IPS-18a (cell line): ENCODE measurements around the gene ZBTB7C.

ENCODE experiments used
- H3K27ac ChIP-seq: one replicate; pipeline ENCODE4 v1.5.1; 2013; ENCODE audit warnings: low read length
- H3K27me3 ChIP-seq: one replicate; pipeline ENCODE4 v1.6.1; 2013; ENCODE audit warnings: mild to moderate bottlenecking, low read length; ENCODE audit not compliant: control insufficient read depth, insufficient read depth
- H3K36me3 ChIP-seq: one replicate; pipeline ENCODE4 v1.6.1; 2013; ENCODE audit warnings: low read depth, low read length; ENCODE audit not compliant: control insufficient read depth
- H3K4me1 ChIP-seq: one replicate; pipeline ENCODE4 v1.6.1; 2013; ENCODE audit warnings: low read depth, low read length; ENCODE audit not compliant: control insufficient read depth
- H3K4me3 ChIP-seq: one replicate; pipeline ENCODE4 v1.5.1; 2013; ENCODE audit warnings: low read length
- H3K9ac ChIP-seq: one replicate; pipeline ENCODE4 v1.6.1; 2013; ENCODE audit warnings: mild to moderate bottlenecking, low read length, moderate library complexity
- H3K9me3 ChIP-seq: one replicate; pipeline ENCODE4 v1.6.1; 2013; ENCODE audit warnings: low read depth, low read length; ENCODE audit not compliant: control insufficient read depth

The ZBTB7C gene

DNA sequence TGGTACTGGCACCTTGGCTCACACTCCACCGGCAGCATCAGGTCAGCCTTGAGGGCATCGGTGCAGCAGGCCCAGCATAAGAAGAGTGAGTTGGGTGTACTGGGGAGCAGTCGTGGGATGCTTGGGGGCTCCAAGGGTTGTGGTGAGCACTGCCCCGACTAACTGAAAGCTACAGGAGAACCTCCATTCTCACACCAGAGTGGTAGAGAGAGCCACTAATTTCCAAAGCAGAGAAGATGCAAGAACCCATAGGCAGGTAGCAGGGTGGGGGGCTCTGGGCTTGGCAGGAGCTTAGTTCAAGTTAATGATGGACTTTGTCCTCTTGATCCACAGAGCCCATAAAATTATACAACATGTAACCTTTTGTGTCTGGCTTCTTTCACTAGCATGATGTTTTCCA is 330.7 kb downstream of the ZBTB7C start:
- Histone ChIP-seq H3K9ac (no peak overlapping the region), H3K36me3 (no peaks in the 10 kb centered on the region), H3K4me1 (peaks cover 11% of the 10 kb centered on the region), H3K27ac (no peak overlapping the region), H3K4me3 (no peak overlapping the region), H3K9me3 (no peaks in the 10 kb centered on the region), H3K27me3 (no peaks in the 10 kb centered on the region)

GRCh38 chr18:48077291-48077690 is 331.9 kb downstream of the ZBTB7C start:
- Histone ChIP-seq H3K36me3 (no peaks in the 10 kb centered on the region), H3K9me3 (no peaks in the 10 kb centered on the region), H3K27ac (no peak overlapping the region), H3K4me3 (no peak overlapping the region), H3K4me1 (peaks cover 18% of the 10 kb centered on the region), H3K27me3 (no peaks in the 10 kb centered on the region), H3K9ac (no peak overlapping the region)

- no peak overlapping the region for H3K9ac ChIP-seq
- H3K4me3 ChIP-seq, result no peak overlapping the region
- peaks cover 18% of the 10 kb centered on the region for H3K4me1 ChIP-seq
- no peak overlapping the region for H3K27ac ChIP-seq
- no peaks in the 10 kb centered on the region for H3K27me3 ChIP-seq
- H3K36me3 ChIP-seq, result no peaks in the 10 kb centered on the region
- no peaks in the 10 kb centered on the region for H3K9me3 ChIP-seq
These were observed 332.7 kb downstream of the ZBTB7C start for GRCh38 chr18:48076461-48076860.

GRCh38 chr18:48075707-48076093 is 333.5 kb downstream of the ZBTB7C start:
- Histone ChIP-seq H3K4me3 (no peak overlapping the region), H3K9ac (no peak overlapping the region), H3K36me3 (no peaks in the 10 kb centered on the region), H3K9me3 (no peaks in the 10 kb centered on the region), H3K27me3 (no peaks in the 10 kb centered on the region), H3K4me1 (peaks cover 18% of the 10 kb centered on the region), H3K27ac (no peak overlapping the region)

GRCh38 chr18:48074929-48075706 is 334.1 kb downstream of the ZBTB7C start:
- no peak overlapping the region for H3K27ac ChIP-seq
- H3K9me3 ChIP-seq, result no peaks in the 10 kb centered on the region
- no peaks in the 10 kb centered on the region for H3K27me3 ChIP-seq
- no peaks in the 10 kb centered on the region for H3K36me3 ChIP-seq
- H3K9ac ChIP-seq, result no peak overlapping the region
- H3K4me1 ChIP-seq, result peaks cover 17% of the 10 kb centered on the region
- H3K4me3 ChIP-seq, result no peak overlapping the region

- Histone ChIP-seq H3K4me1 (peaks cover 13% of the 10 kb centered on the region), H3K4me3 (no peak overlapping the region), H3K36me3 (no peaks in the 10 kb centered on the region), H3K9me3 (no peaks in the 10 kb centered on the region), H3K9ac (no peak overlapping the region), H3K27ac (no peak overlapping the region), H3K27me3 (no peaks in the 10 kb centered on the region)
These were observed 335.8 kb downstream of the ZBTB7C start for GRCh38 chr18:48073211-48073930.

GRCh38 chr18:48072428-48073204 is 336.6 kb downstream of the ZBTB7C start:
- Histone ChIP-seq H3K4me1 (peaks cover 13% of the 10 kb centered on the region), H3K27ac (no peak overlapping the region), H3K4me3 (no peak overlapping the region), H3K27me3 (no peaks in the 10 kb centered on the region), H3K9ac (no peak overlapping the region), H3K9me3 (no peaks in the 10 kb centered on the region), H3K36me3 (no peaks in the 10 kb centered on the region)

GRCh38 chr18:48068916-48069445 is 340.2 kb downstream of the ZBTB7C start:
- no peak overlapping the region for H3K27ac ChIP-seq
- peaks cover 7% of the 10 kb centered on the region for H3K4me1 ChIP-seq
- H3K27me3 ChIP-seq, result no peaks in the 10 kb centered on the region
- H3K9me3 ChIP-seq, result no peaks in the 10 kb centered on the region
- H3K36me3 ChIP-seq, result no peaks in the 10 kb centered on the region
- no peak overlapping the region for H3K4me3 ChIP-seq
- no peak overlapping the region for H3K9ac ChIP-seq

- no peaks in the 10 kb centered on the region for H3K9me3 ChIP-seq
- H3K27ac ChIP-seq, result no peak overlapping the region
- no peaks in the 10 kb centered on the region for H3K27me3 ChIP-seq
- H3K9ac ChIP-seq, result no peak overlapping the region
- no peak overlapping the region for H3K4me3 ChIP-seq
- no peaks in the 10 kb centered on the region for H3K4me1 ChIP-seq
- no peaks in the 10 kb centered on the region for H3K36me3 ChIP-seq
These were observed 342.9 kb downstream of the ZBTB7C start for GRCh38 chr18:48066225-48066652.

GRCh38 chr18:48065601-48065995 is 343.6 kb downstream of the ZBTB7C start:
- Histone ChIP-seq H3K27ac (no peak overlapping the region), H3K9me3 (no peaks in the 10 kb centered on the region), H3K4me1 (no peaks in the 10 kb centered on the region), H3K9ac (no peak overlapping the region), H3K27me3 (no peaks in the 10 kb centered on the region), H3K4me3 (no peak overlapping the region), H3K36me3 (no peaks in the 10 kb centered on the region)

DNA sequence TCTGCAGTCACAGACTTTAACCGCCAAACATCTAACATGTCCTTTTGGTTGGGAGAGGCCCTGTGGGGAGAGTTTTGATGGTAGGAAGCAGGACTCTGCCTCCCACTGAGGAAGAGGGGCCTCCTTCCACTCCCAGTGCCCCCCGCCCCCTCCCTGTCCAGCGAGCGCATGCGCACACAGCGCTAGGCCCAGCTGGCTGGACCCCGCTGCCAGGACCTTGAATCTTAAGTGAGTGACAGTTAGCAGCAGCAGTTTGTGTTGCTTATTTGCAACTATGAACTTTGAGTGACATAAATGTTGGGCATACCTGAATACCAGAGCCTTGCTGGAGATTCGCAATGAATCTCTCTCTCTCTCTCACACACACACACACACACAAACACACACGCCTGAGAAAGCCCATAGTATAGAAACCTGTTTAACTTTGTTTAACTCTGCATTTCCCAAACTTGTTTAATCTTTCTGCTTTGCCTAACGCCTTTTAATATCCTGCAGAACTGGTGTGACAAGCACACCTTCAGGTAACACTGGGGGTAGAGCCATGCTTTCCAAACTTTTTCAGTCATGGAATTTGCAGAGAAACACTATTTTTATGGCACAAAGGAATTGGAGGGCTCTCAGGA is 344.1 kb downstream of the ZBTB7C start:
- H3K27ac ChIP-seq, result no peak overlapping the region
- no peaks in the 10 kb centered on the region for H3K27me3 ChIP-seq
- no peak overlapping the region for H3K9ac ChIP-seq
- H3K9me3 ChIP-seq, result no peaks in the 10 kb centered on the region
- H3K36me3 ChIP-seq, result no peaks in the 10 kb centered on the region
- no peak overlapping the region for H3K4me3 ChIP-seq
- H3K4me1 ChIP-seq, result peaks cover 2% of the 10 kb centered on the region
